HG02943 (cell line): ENCODE data around the gene MAPK13.
"Not testable (repeated sequence)": the region's sequence is repeated elsewhere in the genome, so short reads cannot be mapped to it uniquely, and the experiment has no call there.

Experiments used
- ATAC-seq: cut with Tn5 transposase; IDR thresholded peaks from one replicate; pipeline ENCODE4 v1.9.1; 2021; ENCODE audit warnings: mild to moderate bottlenecking, low read depth, moderate library complexity; ENCODE audit not compliant: unreplicated experiment

MAPK13 gene

GRCh38 chr6:36114798-36115408 is 15.4 kb upstream of the MAPK13 start:
- ATAC-seq: no peak

GRCh38 chr6:36115412-36115811 is 14.9 kb upstream of the MAPK13 start:
- ATAC-seq: no peak

GRCh38 chr6:36116066-36116864 is 14.0 kb upstream of the MAPK13 start:
- ATAC-seq: no peak

- no peak for ATAC-seq
Observed at GRCh38 chr6:36116943-36117342, 13.4 kb upstream of the MAPK13 start.

GRCh38 chr6:36117658-36118549 is 12.4 kb upstream of the MAPK13 start:
- ATAC-seq: no peak

GRCh38 chr6:36118550-36119107 is 11.7 kb upstream of the MAPK13 start:
- ATAC-seq: no peak

GRCh38 chr6:36119209-36119608 is 11.1 kb upstream of the MAPK13 start:
- no peak for ATAC-seq

- no peak for ATAC-seq
Observed at GRCh38 chr6:36120018-36120417, 10.3 kb upstream of the MAPK13 start.

GRCh38 chr6:36120539-36120938 is 9.8 kb upstream of the MAPK13 start:
- ATAC-seq: no peak

GRCh38 chr6:36120979-36121786 is 9.1 kb upstream of the MAPK13 start:
- no peak for ATAC-seq

- no peak for ATAC-seq
Observed at GRCh38 chr6:36121787-36122494, 8.4 kb upstream of the MAPK13 start.

- ATAC-seq: no peak
Observed at GRCh38 chr6:36122495-36123269, 7.6 kb upstream of the MAPK13 start.

- ATAC-seq: no peak
Observed at GRCh38 chr6:36123270-36124139, 6.8 kb upstream of the MAPK13 start.

GRCh38 chr6:36124346-36124745 is 6.0 kb upstream of the MAPK13 start:
- ATAC-seq: not testable (repeated sequence)

GRCh38 chr6:36124881-36125280 is 5.4 kb upstream of the MAPK13 start:
- ATAC-seq: no peak

GRCh38 chr6:36125575-36125974 is 4.7 kb upstream of the MAPK13 start:
- ATAC-seq: no peak

- no peak for ATAC-seq
Observed at GRCh38 chr6:36126121-36126520, 4.2 kb upstream of the MAPK13 start.
